Cardiac septum (tissue), 1 donor: Measurements from ENCODE around the gene UQCC3. TPM values are rescaled to one million over a fixed set of nuclear protein-coding genes. Genes with fewer than 3 reads are reported as not detected.
A peak's percentile ranks its signal among the peaks of the same experiment; 100 is the strongest.
"Not testable (repeated sequence)": the region's sequence is repeated elsewhere in the genome, so short reads cannot be mapped to it uniquely, and the experiment has no call there.

ENCODE experiments used
- DNase-seq: peaks from one replicate; pipeline ENCODE4 v3.0.0-alpha.2; 2020; ENCODE audit warnings: low spot score
- intact Hi-C: fragments of 100-400 bp; cut with DNase I; formaldehyde crosslinking; loops from one replicate; pipeline ENCODE4 v1.14.0; 2022
- long read RNA-seq: library from polyadenylated mRNA; unstranded; transcript quantifications from one replicate; pipeline ENCODE4 v2.0.0, GENCODE V29; 2021
- total RNA-seq: library from RNA; stranded (reverse); fragmentation: NEBNext Ultra II Directional; extraction: Animal tissue kit (Norgen Biotek cat#: 25700); gene quantifications from one replicate; pipeline ENCODE4 v1.2.1, GENCODE V29; 2021
- donor health status: DM: no; HTN: no; CAD: no.

The UQCC3 gene
- total RNA-seq: 6.9 TPM
- long read RNA-seq, transcript UQCC3-201 (2 exons, 1,947 nt): major isoform, 9 of 16 reads
- long read RNA-seq, partial matches to known transcripts: 0 of 16 reads
- long read RNA-seq, other reads (novel, unspliced or antisense): 7 of 16 reads

- peak; percentile 91 for DNase-seq
- intact Hi-C loops: loop anchor here (5.0 kb wide), 1 partner anchor 36 kb away; the partner anchor contains the start of genes BSCL2 and GNG3
Observed at GRCh38 chr11:62671608-62672389, at the start of gene UQCC3, which contains the start of gene LBHD1. Gene UQCC3 (plus strand): TSS chr11:62671673. CDS start chr11:62671746, 73 bp downstream. Gene LBHD1 (minus strand): TSS chr11:62672267. CDS start chr11:62670031, 2,236 bp downstream.

- intact Hi-C loops: loop anchor here (2.0 kb wide), 1 partner anchor 24 kb away; the partner anchor contains the start of gene GANAB
- no peak for DNase-seq
Observed at GRCh38 chr11:62622476-62623089, 48.9 kb upstream of the UQCC3 start.

- intact Hi-C loops: no loop called here
- DNase-seq: no peak
Observed at GRCh38 chr11:62627713-62628112, 43.8 kb upstream of the UQCC3 start.

- intact Hi-C loops: loop anchor here (10.0 kb wide), 1 partner anchor 382 kb away; the partner anchor contains the start of gene SLC22A8
- DNase-seq: no peak
Observed at GRCh38 chr11:62632492-62632891, 39.0 kb upstream of the UQCC3 start.

- DNase-seq: no peak
- intact Hi-C loops: no loop called here
Observed at GRCh38 chr11:62644220-62644619, 27.3 kb upstream of the UQCC3 start.

GRCh38 chr11:62645671-62645945, 25.9 kb upstream of the UQCC3 start:
- intact Hi-C loops: no loop called here
- DNase-seq: no peak

GRCh38 chr11:62645946-62646824, 25.3 kb upstream of the UQCC3 start, which contains the start of gene GANAB:
Gene GANAB (minus strand): TSS chr11:62646613. CDS start chr11:62646599, 14 bp downstream.
- DNase-seq: peak; percentile 100
- intact Hi-C loops: loop anchor here (2.0 kb wide), 2 partner anchors 19 to 23 kb away; partner anchors contain the start of genes C11orf98 and CSKMT

GRCh38 chr11:62646825-62647608, 24.5 kb upstream of the UQCC3 start:
- DNase-seq: no peak
- intact Hi-C loops: loop anchor here (2.0 kb wide), 2 partner anchors 18 to 24 kb away; partner anchors contain the start of genes C11orf98 and CSKMT

- intact Hi-C loops: loop anchor here (2.0 kb wide), 2 partner anchors 17 to 25 kb away; partner anchors contain the start of genes C11orf98 and CSKMT
- DNase-seq: no peak
Observed at GRCh38 chr11:62647609-62648005, 23.9 kb upstream of the UQCC3 start.

- intact Hi-C loops: no loop called here
- DNase-seq: no peak
Observed at GRCh38 chr11:62648185-62648966, 23.1 kb upstream of the UQCC3 start.

GRCh38 chr11:62648967-62649364, 22.5 kb upstream of the UQCC3 start:
- no peak for DNase-seq
- intact Hi-C loops: no loop called here

GRCh38 chr11:62649486-62649885, 22.0 kb upstream of the UQCC3 start:
- no peak for DNase-seq
- intact Hi-C loops: no loop called here

- intact Hi-C loops, DNase-seq: not testable (repeated sequence)
Observed at GRCh38 chr11:62650283-62650682, 21.2 kb upstream of the UQCC3 start.

- intact Hi-C loops: no loop called here
- no peak for DNase-seq
Observed at GRCh38 chr11:62652161-62653006, 19.1 kb upstream of the UQCC3 start.

- intact Hi-C loops: no loop called here
- no peak for DNase-seq
Observed at GRCh38 chr11:62654297-62654696, 17.2 kb upstream of the UQCC3 start.

GRCh38 chr11:62656796-62657429, 14.6 kb upstream of the UQCC3 start:
- DNase-seq: no peak
- intact Hi-C loops: no loop called here
